Glomerular endothelial cell (primary cell): ENCODE data around the gene RACGAP1. TPM values are rescaled to one million over a fixed set of nuclear protein-coding genes. Genes with fewer than 3 reads are reported as not detected.

ENCODE experiments used
- DNase-seq: peaks from one replicate; pipeline ENCODE4 v3.0.0-alpha.2; 2011; ENCODE audit warnings: low read depth, low spot score; ENCODE audit errors: extremely low read depth
- total RNA-seq: library from RNA; depleted of rRNA; stranded (reverse); fragments of >200 nt; gene quantifications from 2 replicates; pipeline ENCODE4 v1.2.3, GENCODE V29; 2015

RACGAP1 gene
- total RNA-seq, 1 donor from 2014 or later = 15.7 TPM

GRCh38 chr12:50056639-50056976, 31.3 kb upstream of the RACGAP1 start:
- no peak for DNase-seq

GRCh38 chr12:50055831-50056638, 30.7 kb upstream of the RACGAP1 start:
- DNase-seq = no peak

DNA sequence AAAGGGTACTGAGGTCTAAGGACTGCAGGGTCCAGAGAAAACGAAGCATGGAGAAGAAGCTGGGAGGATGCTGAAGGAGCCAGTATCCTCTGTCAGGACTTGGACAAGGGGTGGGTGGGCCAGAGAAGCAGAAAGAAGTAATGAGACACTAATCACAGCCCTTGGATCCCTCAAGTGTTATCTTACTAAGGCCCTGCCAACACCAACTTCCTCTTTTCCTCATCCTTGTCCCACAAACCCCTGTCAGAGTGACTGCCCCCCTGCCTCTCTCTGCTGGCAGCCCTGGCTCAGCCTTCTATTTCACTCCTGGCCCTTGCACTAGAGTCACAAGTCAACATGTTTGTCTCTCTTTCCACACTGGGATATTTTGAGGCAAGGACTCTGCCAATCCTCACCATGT, 28.3 kb upstream of the RACGAP1 start:
- DNase-seq = no peak

DNA sequence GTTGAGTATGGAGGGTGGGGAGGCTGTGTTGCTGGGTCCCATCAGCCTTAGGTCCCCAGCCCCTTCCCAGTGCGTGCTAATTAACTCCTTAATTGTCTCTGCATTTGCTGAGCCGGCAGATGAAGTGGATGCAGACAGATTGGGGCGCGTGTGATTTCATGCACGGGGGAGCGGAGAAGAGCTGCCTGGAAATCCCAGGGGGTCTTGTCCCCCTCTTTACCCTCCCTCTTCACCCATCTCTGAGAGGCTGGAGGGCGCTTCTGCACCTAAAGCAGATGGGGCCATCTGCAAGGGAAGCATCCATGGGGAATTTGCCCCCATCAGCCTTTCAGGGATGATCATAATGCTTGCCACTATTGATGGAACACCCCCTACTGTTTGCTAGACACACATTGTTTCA, 27.7 kb upstream of the RACGAP1 start:
- DNase-seq = no peak

GRCh38 chr12:50052544-50052943, 27.2 kb upstream of the RACGAP1 start:
- DNase-seq = no peak

DNA sequence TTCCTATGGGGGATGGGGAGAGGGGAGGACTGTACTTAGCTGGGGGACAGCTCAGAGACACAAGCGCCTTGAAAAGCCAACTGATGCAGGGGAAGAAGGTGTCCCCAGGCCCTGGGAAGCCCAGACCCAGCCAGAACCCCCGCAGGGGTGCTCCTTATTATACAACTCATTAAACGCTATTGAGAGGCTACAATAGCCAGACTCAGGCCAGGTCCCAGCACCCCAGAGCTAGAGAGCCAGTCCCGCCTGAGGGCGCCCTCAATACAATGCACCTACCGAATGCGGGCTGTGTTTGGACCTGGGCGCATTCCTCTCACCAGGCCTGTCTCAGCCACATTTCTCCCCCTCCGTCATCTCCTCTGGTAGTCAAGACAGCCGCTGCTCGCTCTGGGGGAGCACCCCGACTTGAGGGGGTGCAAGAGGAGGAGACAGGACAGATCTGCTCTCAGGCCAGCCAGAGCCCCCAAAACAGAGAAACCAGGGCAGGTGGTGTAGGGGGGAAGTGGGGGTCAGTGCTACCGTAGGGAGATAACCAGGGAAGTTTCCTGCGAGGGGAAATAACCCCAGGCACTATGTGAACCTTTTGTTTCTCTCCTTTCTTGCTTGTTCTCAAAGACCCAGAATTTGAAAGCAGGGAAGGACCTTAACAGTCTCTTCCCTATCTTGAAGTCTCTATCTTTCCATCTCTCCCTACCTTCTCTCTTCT, 26.0 kb upstream of the RACGAP1 start:
- DNase-seq = no peak

- no peak for DNase-seq
Observed at GRCh38 chr12:50050410-50051098, 25.3 kb upstream of the RACGAP1 start.

GRCh38 chr12:50050119-50050385, 24.8 kb upstream of the RACGAP1 start:
- DNase-seq = no peak

- no peak for DNase-seq
Observed at GRCh38 chr12:50049254-50050118, 24.2 kb upstream of the RACGAP1 start.

- no peak for DNase-seq
Observed at GRCh38 chr12:50047693-50048250, 22.5 kb upstream of the RACGAP1 start.

DNA sequence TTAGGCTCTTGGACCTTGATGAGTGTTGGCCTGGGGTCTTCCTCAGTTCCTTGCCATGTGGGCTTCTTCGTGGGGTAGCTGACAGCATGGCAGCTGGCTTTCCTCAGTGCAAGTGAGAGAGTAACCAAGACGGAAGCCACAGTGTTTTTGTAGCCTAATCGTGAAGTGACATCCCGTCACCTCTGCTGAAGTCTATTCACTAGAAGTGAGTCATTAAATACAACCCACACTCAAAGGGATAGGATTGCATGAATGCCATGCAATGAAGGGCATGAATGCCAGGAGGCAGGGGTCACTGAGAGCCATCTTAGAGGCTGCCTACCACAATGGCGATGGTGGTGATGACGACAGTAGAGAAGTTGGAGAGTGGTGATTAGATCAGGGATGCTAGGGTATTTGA, 18.6 kb upstream of the RACGAP1 start:
- DNase-seq = no peak

GRCh38 chr12:50043308-50043707, 18.0 kb upstream of the RACGAP1 start:
- no peak for DNase-seq

DNA sequence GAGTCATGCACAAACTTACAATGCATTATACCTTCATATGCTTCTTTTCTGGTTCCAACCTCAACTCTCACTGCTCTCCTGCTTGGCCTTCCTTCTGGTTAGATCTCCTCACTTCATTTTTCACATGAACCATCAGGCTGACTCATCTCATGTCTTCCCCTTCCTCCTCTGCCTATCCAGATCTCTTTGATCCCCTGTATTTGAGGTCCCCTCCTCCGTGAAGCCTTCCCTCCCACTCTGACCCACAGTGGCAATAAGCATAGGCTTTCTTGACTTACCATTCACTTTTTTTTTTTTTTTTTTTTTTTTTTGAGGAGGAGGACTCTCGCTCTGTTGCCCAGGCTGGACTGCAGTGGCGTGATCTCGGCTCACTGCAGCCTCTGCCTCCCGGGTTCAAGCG, 17.4 kb upstream of the RACGAP1 start:
- no peak for DNase-seq

DNA sequence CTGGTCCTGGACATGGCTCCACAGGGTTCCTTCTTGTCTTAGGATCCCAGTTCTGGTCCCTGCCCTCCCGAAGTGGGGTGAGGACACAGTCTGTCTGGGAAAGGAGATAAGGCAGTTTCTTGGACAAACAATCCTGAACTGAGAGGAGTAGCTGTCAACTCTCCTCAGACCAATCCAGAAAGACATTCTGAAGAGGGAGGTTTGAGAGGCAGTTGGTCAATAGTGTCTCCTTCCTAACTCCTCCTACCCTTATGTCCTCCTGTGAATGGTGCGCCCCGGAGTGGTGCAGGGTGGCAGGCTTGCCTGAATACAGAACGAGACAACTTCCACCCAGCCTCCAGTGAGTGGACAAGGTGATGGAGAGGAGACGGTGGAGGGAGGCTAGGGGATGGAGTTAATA, 16.7 kb upstream of the RACGAP1 start:
- no peak for DNase-seq

DNA sequence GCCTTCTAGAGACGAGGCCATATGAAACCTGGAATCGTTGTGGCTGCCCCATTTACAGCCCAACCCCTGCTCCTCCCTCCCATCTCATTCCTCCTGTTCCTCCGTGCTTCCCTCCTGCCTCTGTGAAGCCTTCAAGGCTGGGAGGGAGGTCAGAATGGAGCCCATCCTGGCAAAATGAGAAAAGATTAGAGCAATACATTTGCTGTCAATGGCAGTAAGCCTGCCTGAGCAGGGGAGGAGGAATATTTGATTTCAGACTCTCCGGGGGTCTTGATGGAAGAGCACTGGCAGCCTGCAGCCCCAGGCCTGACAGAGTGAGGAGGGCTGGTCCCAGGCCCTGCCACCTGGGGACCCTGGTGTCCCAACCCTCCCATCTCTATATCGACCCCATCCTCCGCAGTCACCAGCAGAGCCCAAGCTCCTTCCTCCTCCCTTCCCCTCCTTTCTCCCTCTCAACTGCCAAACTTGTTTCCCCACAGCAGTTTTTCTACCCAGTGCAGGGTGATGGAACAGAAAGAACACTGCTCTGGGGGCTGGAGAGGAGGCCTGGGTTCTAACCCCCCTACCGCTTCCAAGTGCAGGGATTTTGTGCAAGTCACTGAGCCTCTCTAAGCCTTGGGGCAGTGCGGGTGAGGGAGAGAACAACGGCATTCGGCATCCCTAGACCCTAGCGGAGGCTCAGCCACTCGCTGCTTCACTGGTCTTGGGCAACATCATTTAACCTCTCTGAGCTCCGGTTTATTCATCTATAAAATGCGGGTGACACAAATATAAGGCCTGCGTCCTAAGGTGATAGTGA, 16.0 kb upstream of the RACGAP1 start:
- DNase-seq = no peak

DNA sequence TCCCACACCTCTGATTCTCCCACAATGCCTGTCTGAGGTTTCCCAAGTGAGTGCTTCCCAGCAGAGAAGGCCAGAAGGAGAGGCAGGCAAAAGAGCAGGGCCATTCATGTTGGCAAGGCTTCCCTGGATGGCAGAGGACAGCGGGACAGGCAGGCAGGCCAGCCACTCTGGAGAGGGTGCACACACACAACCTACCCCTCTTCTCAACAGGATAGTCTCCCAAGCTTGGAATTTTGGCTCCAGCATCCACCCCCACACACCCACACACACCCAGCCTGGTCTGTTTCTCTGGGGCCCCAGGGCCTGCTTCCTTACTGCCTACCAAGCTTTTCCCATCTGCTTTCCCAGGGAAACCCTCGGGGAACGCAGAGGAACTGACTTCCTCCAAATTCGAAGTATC, 15.4 kb upstream of the RACGAP1 start:
- no peak for DNase-seq

- DNase-seq = no peak
Observed at GRCh38 chr12:50039151-50039835, 14.0 kb upstream of the RACGAP1 start.

DNA sequence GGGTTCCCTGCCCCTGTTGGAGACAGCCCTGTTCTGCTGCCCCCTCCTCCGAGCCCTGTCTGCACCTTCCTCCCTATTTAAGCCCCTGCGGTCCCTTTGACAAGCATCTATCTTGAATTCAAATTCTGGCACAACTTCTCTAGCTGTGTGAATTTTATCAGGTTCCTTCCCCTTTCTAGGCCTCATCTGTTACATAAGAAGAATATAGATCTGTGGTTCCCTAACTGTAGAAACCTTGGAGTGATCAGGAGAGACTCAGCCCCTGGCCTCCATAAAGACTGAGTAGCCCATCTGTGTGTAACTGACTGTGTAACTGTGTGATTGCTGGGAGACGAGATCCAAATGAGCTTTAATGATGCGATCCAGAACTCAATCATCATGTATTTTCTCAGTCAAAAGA, 13.0 kb upstream of the RACGAP1 start:
- DNase-seq = no peak

DNA sequence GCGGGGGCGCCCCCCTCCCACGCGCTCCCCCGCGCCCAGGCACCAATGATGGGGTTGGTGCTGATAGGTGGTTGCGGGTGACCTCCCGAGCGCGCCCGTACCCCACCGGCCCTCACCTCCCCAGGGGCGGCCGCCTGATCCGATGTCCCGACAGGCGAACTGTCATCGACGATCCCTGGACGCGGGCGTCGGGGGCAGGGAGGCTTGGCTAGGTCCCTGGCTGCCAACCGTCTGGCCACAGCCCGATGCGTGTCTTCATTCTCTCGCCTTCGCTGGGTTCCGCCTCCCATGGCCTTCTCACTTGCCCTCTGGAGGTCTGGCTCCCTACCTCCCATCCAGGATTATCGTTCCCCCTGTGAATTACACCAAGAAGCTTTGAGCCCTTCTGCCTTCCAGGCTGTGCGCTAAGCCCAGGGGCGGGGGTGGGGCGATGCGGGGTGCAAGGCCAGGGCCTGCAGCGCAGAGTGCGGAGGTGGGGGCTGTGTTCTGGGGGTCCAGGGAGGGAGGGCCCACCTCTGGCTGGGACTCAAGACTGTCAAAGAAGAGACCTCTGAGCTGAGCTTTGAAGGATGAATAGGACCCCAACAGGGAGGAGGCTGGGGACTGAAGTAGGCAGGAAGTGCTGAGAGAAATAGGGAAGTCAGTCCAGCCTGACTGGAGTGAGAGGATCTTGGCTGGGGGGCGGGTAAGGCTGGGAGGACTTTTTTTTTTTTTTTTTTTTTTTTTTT, 7.7 kb upstream of the RACGAP1 start:
- no peak for DNase-seq
